Loucy (cell line): ENCODE data around the gene SLX4IP.

Source experiments
- EZH2phosphoT487 ChIP-seq: fragments of 200-600 bp; IDR thresholded peaks from 2 replicates; pipeline ENCODE4 v1.6.1; 2018; ENCODE audit warnings: antibody characterized with exemption, mild to moderate bottlenecking, moderate library complexity, borderline replicate concordance
- TF ChIP-seq, protein P1 (sequence below): fragments of 200-600 bp; sonication (generic); conservative IDR thresholded peaks from 2 replicates; pipeline ENCODE4 v1.5.1; 2014; ENCODE audit warnings: mild to moderate bottlenecking, antibody characterized with exemption, low read length

DNA sequence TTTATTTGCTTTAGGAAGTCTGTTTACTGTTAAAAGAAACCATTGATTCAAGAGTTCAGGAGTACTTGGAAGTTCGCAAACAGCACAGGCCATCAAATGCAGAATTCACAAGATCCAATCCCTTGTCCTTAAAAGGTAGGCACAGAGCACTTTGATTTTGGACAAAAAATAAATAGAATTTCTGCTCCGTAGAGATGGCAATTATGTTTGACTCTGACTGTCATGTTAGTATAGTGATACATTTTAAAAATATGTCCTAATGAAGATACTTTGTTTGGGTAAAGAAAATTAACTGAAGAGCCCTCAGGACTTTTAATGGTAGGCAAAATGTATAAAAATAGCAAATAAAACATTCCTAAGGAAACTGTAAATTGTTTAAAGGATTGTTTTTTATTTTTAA lies 125.6 kb downstream of the SLX4IP start:
- TF ChIP-seq, protein P1, sequence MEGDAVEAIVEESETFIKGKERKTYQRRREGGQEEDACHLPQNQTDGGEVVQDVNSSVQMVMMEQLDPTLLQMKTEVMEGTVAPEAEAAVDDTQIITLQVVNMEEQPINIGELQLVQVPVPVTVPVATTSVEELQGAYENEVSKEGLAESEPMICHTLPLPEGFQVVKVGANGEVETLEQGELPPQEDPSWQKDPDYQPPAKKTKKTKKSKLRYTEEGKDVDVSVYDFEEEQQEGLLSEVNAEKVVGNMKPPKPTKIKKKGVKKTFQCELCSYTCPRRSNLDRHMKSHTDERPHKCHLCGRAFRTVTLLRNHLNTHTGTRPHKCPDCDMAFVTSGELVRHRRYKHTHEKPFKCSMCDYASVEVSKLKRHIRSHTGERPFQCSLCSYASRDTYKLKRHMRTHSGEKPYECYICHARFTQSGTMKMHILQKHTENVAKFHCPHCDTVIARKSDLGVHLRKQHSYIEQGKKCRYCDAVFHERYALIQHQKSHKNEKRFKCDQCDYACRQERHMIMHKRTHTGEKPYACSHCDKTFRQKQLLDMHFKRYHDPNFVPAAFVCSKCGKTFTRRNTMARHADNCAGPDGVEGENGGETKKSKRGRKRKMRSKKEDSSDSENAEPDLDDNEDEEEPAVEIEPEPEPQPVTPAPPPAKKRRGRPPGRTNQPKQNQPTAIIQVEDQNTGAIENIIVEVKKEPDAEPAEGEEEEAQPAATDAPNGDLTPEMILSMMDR = no peak
- no peak for TF ChIP-seq EZH2phosphoT487
